ENCODE results near the gene NCKIPSD. TPM values are rescaled to one million over a fixed set of nuclear protein-coding genes. Genes with fewer than 3 reads are reported as not detected.

NCKIPSD gene
- total RNA-seq, 1 donor from 2014 or later, result 18.3 TPM

DNA sequence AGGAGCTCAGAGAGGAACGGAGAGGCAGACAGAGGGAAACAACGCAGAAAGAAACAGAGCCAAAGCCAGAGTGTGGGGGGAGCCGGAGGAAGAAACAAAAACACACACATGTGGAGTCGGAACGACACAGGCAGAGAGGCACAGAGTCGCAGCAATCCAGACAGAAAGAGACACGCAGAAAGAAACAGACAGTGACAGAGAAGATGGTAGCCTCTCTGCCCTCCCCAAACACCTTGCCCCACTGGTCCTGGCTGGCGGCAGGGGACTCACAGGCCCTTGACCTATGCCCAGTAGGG, 1.7 kb downstream of the NCKIPSD start:
- Mint-ChIP-seq H3K4me1 (ENCODE audit: low read depth, unreplicated experiment) (peaks cover 17% of the 10 kb centered on the region), H3K9me3 (ENCODE audit: unreplicated experiment) (no peaks in the 10 kb centered on the region), H3K36me3 (ENCODE audit: low read depth, unreplicated experiment) (peaks cover 25% of the 10 kb centered on the region), H3K4me3 (ENCODE audit: unreplicated experiment) (peak overlapping the region; percentile 71), H3K27me3 (ENCODE audit: low read depth, unreplicated experiment) (no peaks in the 10 kb centered on the region), H3K27ac (ENCODE audit: unreplicated experiment) (no peak overlapping the region)
- Histone ChIP-seq H4K20me1 (ENCODE audit: insufficient read depth, low read length) (peaks cover 42% of the 10 kb centered on the region), H3K4me3 (ENCODE audit: insufficient read depth, low read depth, low read length) (no peak overlapping the region), H3K4me1 (ENCODE audit: insufficient read depth, low read length) (peaks cover 29% of the 10 kb centered on the region), H3K4me2 (ENCODE audit: low read length) (peak overlapping the region; percentile 88), H3K27me3 (ENCODE audit: insufficient read depth, low read length) (no peaks in the 10 kb centered on the region), H3K9ac (ENCODE audit: low read length) (peak overlapping the region; percentile 21), H3K79me2 (ENCODE audit: insufficient read depth, low read length) (peaks cover 19% of the 10 kb centered on the region), H2AFZ (ENCODE audit: low read depth, low read length) (no peak overlapping the region), H3K27ac (ENCODE audit: low read depth, low read length) (no peak overlapping the region), H3K9me3 (ENCODE audit: insufficient read depth, low read depth, low read length) (no peaks in the 10 kb centered on the region), H3K36me3 (ENCODE audit: insufficient read depth, low read length) (peaks cover 31% of the 10 kb centered on the region)
- FAIRE-seq (no peak), DNase-seq (ENCODE audit: low read depth) (no peak)
- no peak for TF ChIP-seq EZH2 (IDR thresholded peaks at IDR 0.05; ENCODE audit: insufficient read depth, low read length)
- TF ChIP-seq CTCF (IDR thresholded peaks at IDR 0.05; ENCODE audit: insufficient read depth, low read depth, low read length), result no peak

GRCh38 chr3:48682786-48683185, 2.9 kb downstream of the NCKIPSD start:
- Histone ChIP-seq H3K4me3 (ENCODE audit: insufficient read depth, low read depth, low read length) (no peak overlapping the region), H3K4me2 (ENCODE audit: low read length) (no peak overlapping the region), H4K20me1 (ENCODE audit: insufficient read depth, low read length) (peaks cover 30% of the 10 kb centered on the region), H3K79me2 (ENCODE audit: insufficient read depth, low read length) (peaks cover 8% of the 10 kb centered on the region), H3K27me3 (ENCODE audit: insufficient read depth, low read length) (no peaks in the 10 kb centered on the region), H3K4me1 (ENCODE audit: insufficient read depth, low read length) (peaks cover 29% of the 10 kb centered on the region), H3K36me3 (ENCODE audit: insufficient read depth, low read length) (peaks cover 20% of the 10 kb centered on the region), H3K9ac (ENCODE audit: low read length) (no peak overlapping the region), H2AFZ (ENCODE audit: low read depth, low read length) (no peak overlapping the region), H3K9me3 (ENCODE audit: insufficient read depth, low read depth, low read length) (no peaks in the 10 kb centered on the region), H3K27ac (ENCODE audit: low read depth, low read length) (no peak overlapping the region)
- no peaks in the 10 kb centered on the region for H3K27me3 Mint-ChIP-seq (ENCODE audit: low read depth, unreplicated experiment)
- no peak for TF ChIP-seq EZH2 (IDR thresholded peaks at IDR 0.05; ENCODE audit: insufficient read depth, low read length)
- TF ChIP-seq CTCF (IDR thresholded peaks at IDR 0.05; ENCODE audit: insufficient read depth, low read depth, low read length), result no peak
- FAIRE-seq, result no peak
- no peak overlapping the region for H3K27ac Mint-ChIP-seq (ENCODE audit: unreplicated experiment)
- H3K4me3 Mint-ChIP-seq (ENCODE audit: unreplicated experiment), result no peak overlapping the region
- no peaks in the 10 kb centered on the region for H3K9me3 Mint-ChIP-seq (ENCODE audit: unreplicated experiment)
- DNase-seq (ENCODE audit: low read depth), result no peak
- H3K36me3 Mint-ChIP-seq (ENCODE audit: low read depth, unreplicated experiment), result peaks cover 34% of the 10 kb centered on the region
- peaks cover 17% of the 10 kb centered on the region for H3K4me1 Mint-ChIP-seq (ENCODE audit: low read depth, unreplicated experiment)

DNA sequence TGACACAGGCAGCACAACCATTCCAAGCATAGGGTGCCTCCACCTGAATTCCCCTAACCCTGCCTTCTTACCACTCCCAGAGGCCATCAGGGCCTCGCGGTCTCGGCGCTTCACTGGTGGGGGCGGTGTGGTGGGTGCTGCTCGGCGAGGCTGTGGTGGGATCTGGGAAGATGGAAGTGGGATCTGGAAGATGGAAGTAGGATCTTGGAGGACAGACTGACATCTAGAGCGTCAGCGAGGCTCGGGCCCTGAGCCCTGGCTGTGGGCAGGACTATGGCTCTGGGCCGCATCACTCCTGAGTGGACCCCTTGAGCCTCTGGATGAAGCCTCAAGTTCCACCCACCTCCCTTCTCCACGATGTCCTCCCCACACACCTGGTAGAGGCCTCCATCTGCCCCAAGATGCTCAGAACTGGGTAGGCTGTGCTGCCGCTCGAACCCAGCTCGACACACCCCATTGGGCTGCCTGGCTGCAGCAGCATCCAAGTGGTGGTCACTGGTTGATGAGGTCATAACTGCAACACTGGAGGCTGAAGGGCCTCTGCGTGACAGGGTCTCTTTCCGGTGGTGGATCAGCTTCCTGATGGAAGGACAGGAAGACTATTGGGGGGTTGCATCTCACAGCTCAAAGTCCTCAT, 3.6 kb downstream of the NCKIPSD start:
- Histone ChIP-seq H4K20me1 (ENCODE audit: insufficient read depth, low read length) (peaks cover 23% of the 10 kb centered on the region), H3K9me3 (ENCODE audit: insufficient read depth, low read depth, low read length) (no peaks in the 10 kb centered on the region), H3K27ac (ENCODE audit: low read depth, low read length) (no peak overlapping the region), H3K79me2 (ENCODE audit: insufficient read depth, low read length) (peaks cover 8% of the 10 kb centered on the region), H3K36me3 (ENCODE audit: insufficient read depth, low read length) (peaks cover 13% of the 10 kb centered on the region), H3K4me2 (ENCODE audit: low read length) (no peak overlapping the region), H3K27me3 (ENCODE audit: insufficient read depth, low read length) (no peaks in the 10 kb centered on the region), H3K4me1 (ENCODE audit: insufficient read depth, low read length) (peaks cover 29% of the 10 kb centered on the region), H2AFZ (ENCODE audit: low read depth, low read length) (no peak overlapping the region), H3K9ac (ENCODE audit: low read length) (no peak overlapping the region), H3K4me3 (ENCODE audit: insufficient read depth, low read depth, low read length) (no peak overlapping the region)
- H3K4me3 Mint-ChIP-seq (ENCODE audit: unreplicated experiment), result no peak overlapping the region
- H3K36me3 Mint-ChIP-seq (ENCODE audit: low read depth, unreplicated experiment), result peaks cover 39% of the 10 kb centered on the region
- peaks cover 17% of the 10 kb centered on the region for H3K4me1 Mint-ChIP-seq (ENCODE audit: low read depth, unreplicated experiment)
- H3K27me3 Mint-ChIP-seq (ENCODE audit: low read depth, unreplicated experiment), result no peaks in the 10 kb centered on the region
- H3K9me3 Mint-ChIP-seq (ENCODE audit: unreplicated experiment), result no peaks in the 10 kb centered on the region
- FAIRE-seq (no peak), DNase-seq (ENCODE audit: low read depth) (no peak)
- no peak overlapping the region for H3K27ac Mint-ChIP-seq (ENCODE audit: unreplicated experiment)
- TF ChIP-seq EZH2 (IDR thresholded peaks at IDR 0.05; ENCODE audit: insufficient read depth, low read length) (no peak), CTCF (IDR thresholded peaks at IDR 0.05; ENCODE audit: insufficient read depth, low read depth, low read length) (no peak)

Data from astrocyte (in vitro differentiated cells and primary cell).